B cell (primary cell): Measurements from ENCODE around the gene MCUB. TPM values are rescaled to one million over a fixed set of nuclear protein-coding genes. Genes with fewer than 3 reads are reported as not detected.

Source experiments
- ATAC-seq: fragments of 200-7000 bp; cut with Tn5 transposase; one replicate; pipeline ENCODE4 v1.10.0; 2021; ENCODE audit warnings: low read depth, mild to moderate bottlenecking, moderate number of reproducible peaks, moderate library complexity
- CTCF ChIA-PET: fragments of 350-600 bp; sonication (Branson Sonifier 250); formaldehyde crosslinking; loops from one replicate; lab custom pipeline; 2021; ENCODE audit warnings: antibody characterized with exemption, inconsistent platforms; lab: Charles Lee
- POLR2A ChIA-PET: fragments of 350-600 bp; sonication (Branson Sonifier 250); formaldehyde crosslinking; loops from one replicate; lab custom pipeline; 2021; ENCODE audit warnings: antibody characterized with exemption; lab: Charles Lee
- DNase-seq: peaks from one replicate; pipeline ENCODE4 v3.0.0; 2013
- H2AFZ ChIP-seq: 2 replicates; pipeline ENCODE4 v1.6.1; 2012; ENCODE audit warnings: mild to moderate bottlenecking, low read depth, low read length; ENCODE audit not compliant: insufficient read depth, poor library complexity, severe bottlenecking
- H3K27ac ChIP-seq, 2 donors: 1 replicate in 1 of 2; 2 replicates in 1 of 2; pipeline ENCODE4 v1.5.1; 2012 to 2013; ENCODE audit warnings: low read length in 2 of 2, mild to moderate bottlenecking in 2 of 2, moderate library complexity in 1 of 2
- H3K27me3 ChIP-seq, 4 experiments: fragments of 200-600 bp in 1 of 4; sonication (generic) in 1 of 4; replicated peaks in 1 of 4; 1 replicate in 2 of 4; 2 replicates in 2 of 4; pipeline versions ENCODE4 v1.6.1 to v1.7.0; 2013 to 2016; ENCODE audit warnings: low read length in 3 of 4, mild to moderate bottlenecking in 2 of 4, mixed read lengths in 1 of 4, moderate library complexity in 1 of 4; ENCODE audit not compliant: insufficient read depth in 4 of 4, control insufficient read depth in 3 of 4; ENCODE audit errors: control extremely low read depth in 1 of 4
- H3K36me3 ChIP-seq, 2 experiments: replicated peaks in 1 of 2; 1 replicate in 1 of 2; 2 replicates in 1 of 2; pipeline versions ENCODE4 v1.6.1 to v1.7.1; 2013; ENCODE audit warnings: low read length in 1 of 2; ENCODE audit not compliant: insufficient read depth in 2 of 2, control insufficient read depth in 1 of 2; ENCODE audit errors: control extremely low read depth in 1 of 2, extremely low read depth in 1 of 2
- H3K4me1 ChIP-seq, 2 donors: fragments of 200-600 bp in 1 of 2; sonication (generic) in 1 of 2; 1 replicate in 1 of 2; 2 replicates in 1 of 2; pipeline versions ENCODE4 v1.5.1 to v1.6.1; 2013 to 2017; ENCODE audit warnings: low read length in 2 of 2; ENCODE audit not compliant: control insufficient read depth in 2 of 2, insufficient read depth in 2 of 2
- H3K4me2 ChIP-seq: replicated peaks from 2 replicates; pipeline ENCODE3; 2012; ENCODE audit warnings: mild to moderate bottlenecking, low read depth, low read length; ENCODE audit not compliant: poor library complexity, severe bottlenecking
- H3K4me3 ChIP-seq, 5 experiments: fragments of 200-600 bp in 1 of 5; sonication (generic) in 1 of 5; 1 replicate in 3 of 5; 2 replicates in 2 of 5; pipeline versions ENCODE4 v1.5.1 to v1.7.0; 2011 to 2016; ENCODE audit warnings: low read length in 4 of 5, mild to moderate bottlenecking in 4 of 5, low read depth in 2 of 5, control low read depth in 1 of 5, moderate library complexity in 1 of 5; ENCODE audit not compliant: insufficient read depth in 1 of 5; ENCODE audit errors: control extremely low read depth in 1 of 5, extremely low read depth in 1 of 5
- H3K79me2 ChIP-seq: fragments of 200-600 bp; sonication (generic); one replicate; pipeline ENCODE4 v1.6.0; 2016; ENCODE audit warnings: low read length; ENCODE audit not compliant: control insufficient read depth, insufficient read depth
- H3K9ac ChIP-seq: fragments of 200-600 bp; sonication (generic); 2 replicates; pipeline ENCODE4 v1.6.1; 2017; ENCODE audit warnings: mild to moderate bottlenecking, low read length, moderate library complexity
- H3K9me3 ChIP-seq, 3 donors: one replicate each; pipeline versions ENCODE4 v1.6.1 to v1.7.1; 2013; ENCODE audit warnings: low read length in 2 of 3; ENCODE audit not compliant: control insufficient read depth in 2 of 3, insufficient read depth in 1 of 3; ENCODE audit errors: control extremely low read depth in 1 of 3
- H4K20me1 ChIP-seq: 2 replicates; pipeline ENCODE4 v1.6.0; 2012; ENCODE audit warnings: mild to moderate bottlenecking, low read length; ENCODE audit not compliant: insufficient read depth, control insufficient read depth, poor library complexity, severe bottlenecking
- H3K27ac Mint-ChIP-seq: one replicate; pipeline ENCODE4 v1.8.0; 2021; ENCODE audit warnings: mixed read lengths
- H3K27me3 Mint-ChIP-seq: one replicate; pipeline ENCODE4 v1.8.0; 2021; ENCODE audit warnings: mixed read lengths
- H3K4me1 Mint-ChIP-seq: one replicate; pipeline ENCODE4 v1.8.0; 2021; ENCODE audit warnings: mixed read lengths
- H3K4me3 Mint-ChIP-seq: one replicate; pipeline ENCODE4 v1.8.0; 2021; ENCODE audit warnings: mixed read lengths
- H3K9me3 Mint-ChIP-seq: one replicate; pipeline ENCODE4 v1.8.0; 2022; ENCODE audit warnings: mixed read lengths; ENCODE audit not compliant: insufficient read depth
- EZH2 ChIP-seq: IDR thresholded peaks from 2 replicates; pipeline ENCODE4 v1.6.1; 2012; ENCODE audit warnings: borderline replicate concordance, low read depth, mild to moderate bottlenecking, moderate library complexity, low read length; ENCODE audit not compliant: insufficient read depth, poor library complexity, severe bottlenecking
- WGBS: methylation state at CpG from one replicate; pipeline ENCODE4 v1.1.5; 2013; ENCODE audit warnings: missing lambda C conversion rate; ENCODE audit not compliant: insufficient coverage; 5-methylcytosine and 5-hydroxymethylcytosine counted together
- intact Hi-C: fragments of 100-400 bp; cut with micrococcal nuclease; formaldehyde crosslinking; loops from one replicate; pipeline ENCODE4 v1.10.0; 2022
- polyA plus RNA-seq: library from polyadenylated mRNA; depleted of rRNA; stranded (reverse); fragments of >200 nt; gene quantifications from 2 replicates; pipeline ENCODE4 v1.2.3, GENCODE V29; 2012
- total RNA-seq, 2 donors: library from RNA; stranded (reverse); fragments of 120-200 nt in 1 of 2; gene quantifications; 1 replicate in 1 of 2; 2 replicates in 1 of 2; pipeline versions ENCODE4 v1.2.3 to v1.2.4, GENCODE V29; 2013 to 2022
- TF ChIP-seq, protein P1 (sequence below): fragments of 200-600 bp; IDR thresholded peaks from one replicate; pipeline ENCODE4 v1.8.0; 2022; ENCODE audit warnings: antibody characterized with exemption, mild to moderate bottlenecking

MCUB gene
- total and polyA plus RNA-seq, 2 donors (not counting 1 experiment from before 2014, with no cell fraction given): 59.3 to 114 TPM

DNA sequence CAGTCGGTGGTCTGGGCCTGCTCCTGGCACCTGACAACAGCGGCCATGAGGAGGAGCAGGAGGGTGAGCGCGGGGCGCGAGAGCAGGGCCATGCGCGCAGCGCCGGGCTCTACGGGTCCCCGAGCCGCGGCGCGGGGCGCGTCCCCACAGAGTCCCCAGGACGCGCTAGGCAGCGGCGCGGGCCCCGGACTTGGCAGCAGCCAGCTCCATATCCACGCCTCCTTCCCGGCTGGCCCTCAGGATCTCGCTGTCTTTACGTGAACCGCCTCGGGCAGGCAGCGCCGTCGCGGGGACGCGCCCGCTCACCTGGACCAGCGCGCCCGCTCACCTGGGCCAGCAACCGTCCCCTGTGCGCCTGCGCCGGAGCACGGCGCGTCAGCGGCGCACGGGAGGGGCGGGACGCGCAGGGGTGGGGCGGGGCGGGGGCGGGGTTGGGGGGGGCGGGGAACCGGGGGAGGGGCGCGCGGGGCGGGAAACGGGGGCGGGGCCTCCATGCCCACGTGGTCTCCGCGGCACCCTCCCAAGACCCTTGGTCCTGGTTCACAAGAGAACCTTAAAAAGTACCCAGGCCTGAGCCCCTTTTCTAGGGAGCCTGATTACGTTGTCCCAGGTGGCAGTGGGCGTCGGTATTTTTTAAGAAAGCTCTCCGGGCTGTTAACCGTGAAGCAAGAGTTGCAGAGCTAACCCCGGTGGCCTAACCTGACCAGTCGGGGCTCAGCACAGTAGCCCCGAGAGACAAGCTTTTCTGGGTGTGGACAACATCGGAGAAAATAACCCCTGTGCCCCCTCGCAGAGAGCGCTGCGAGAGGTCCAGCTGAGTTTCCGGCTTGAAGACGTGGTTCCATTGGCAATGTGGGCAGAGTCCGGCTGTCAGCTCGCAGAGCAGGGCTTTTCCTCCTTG, 169.9 kb downstream of the MCUB start, which contains the start of gene PLA2G12A:
TSS of gene PLA2G12A (minus strand) at position 353 of the 901 bp plus-strand sequence. CDS start at position 92, 261 bp downstream.
- no peaks in the 10 kb centered on the region for H3K9me3 Mint-ChIP-seq
- ATAC-seq: peak; percentile 88

More for the DNA sequence above, 169.9 kb downstream of the MCUB start, which contains the start of gene PLA2G12A:
- peaks cover 13% of the 10 kb centered on the region for H3K4me1 Mint-ChIP-seq
- intact Hi-C loops: loop anchor here (1.0 kb wide), 4 partner anchors 27 to 297 kb away; partner anchors contain the start of genes CASP6, GAR1 and SEC24B
- ChIA-PET POLR2A (interaction anchor here (1.0 to 1.8 kb wide), 3 partner anchors 26 to 296 kb away, joined by 4 to 6 read pairs (median 4); partner anchors contain the start of genes CASP6, MCUB and SEC24B), CTCF (interaction anchor here (1.3 to 1.6 kb wide), 2 partner anchors 27 to 297 kb away, joined by 7 to 8 read pairs; partner anchors contain the start of genes CASP6 and SEC24B)
- DNase-seq: peak; percentile 90
- H3K4me1 ChIP-seq: peaks cover 6 to 10% of the 10 kb centered on the region in 2 donors
- H3K9ac ChIP-seq: peak within 1 kb of the TSS; percentile 89
- TF ChIP-seq, protein P1, sequence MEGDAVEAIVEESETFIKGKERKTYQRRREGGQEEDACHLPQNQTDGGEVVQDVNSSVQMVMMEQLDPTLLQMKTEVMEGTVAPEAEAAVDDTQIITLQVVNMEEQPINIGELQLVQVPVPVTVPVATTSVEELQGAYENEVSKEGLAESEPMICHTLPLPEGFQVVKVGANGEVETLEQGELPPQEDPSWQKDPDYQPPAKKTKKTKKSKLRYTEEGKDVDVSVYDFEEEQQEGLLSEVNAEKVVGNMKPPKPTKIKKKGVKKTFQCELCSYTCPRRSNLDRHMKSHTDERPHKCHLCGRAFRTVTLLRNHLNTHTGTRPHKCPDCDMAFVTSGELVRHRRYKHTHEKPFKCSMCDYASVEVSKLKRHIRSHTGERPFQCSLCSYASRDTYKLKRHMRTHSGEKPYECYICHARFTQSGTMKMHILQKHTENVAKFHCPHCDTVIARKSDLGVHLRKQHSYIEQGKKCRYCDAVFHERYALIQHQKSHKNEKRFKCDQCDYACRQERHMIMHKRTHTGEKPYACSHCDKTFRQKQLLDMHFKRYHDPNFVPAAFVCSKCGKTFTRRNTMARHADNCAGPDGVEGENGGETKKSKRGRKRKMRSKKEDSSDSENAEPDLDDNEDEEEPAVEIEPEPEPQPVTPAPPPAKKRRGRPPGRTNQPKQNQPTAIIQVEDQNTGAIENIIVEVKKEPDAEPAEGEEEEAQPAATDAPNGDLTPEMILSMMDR: no peak
- no peak for TF ChIP-seq EZH2
- no peaks in the 10 kb centered on the region for H3K27me3 ChIP-seq
- H3K4me2 ChIP-seq: peak within 1 kb of the TSS; percentile 92
- H3K27ac ChIP-seq: peak within 1 kb of the TSS; percentile 41 to 68
- H4K20me1 ChIP-seq: no peaks in the 10 kb centered on the region
- peak within 1 kb of the TSS; percentile 94 for H3K4me3 Mint-ChIP-seq
- no peaks in the 10 kb centered on the region for H3K9me3 ChIP-seq
- H3K27ac Mint-ChIP-seq: peak within 1 kb of the TSS; percentile 84
- H3K27me3 Mint-ChIP-seq: no peaks in the 10 kb centered on the region
- peaks cover 21% of the 10 kb centered on the region for H3K79me2 ChIP-seq
- no peaks in the 10 kb centered on the region for H3K36me3 ChIP-seq
- WGBS: under 1% methylated on average over 62 of the region's 83 CpGs
- peak within 1 kb of the TSS; percentile 99 for H2AFZ ChIP-seq
- H3K4me3 ChIP-seq: peak within 1 kb of the TSS; percentile 75 to 95 (median 83)
